SW480 (cell line): Measurements from ENCODE around the gene SSH3.
A peak's percentile ranks its signal among the peaks of the same experiment; 100 is the strongest.

Source experiments
- DNase-seq: peaks from one replicate; pipeline ENCODE4 v3.0.0-alpha.2; 2016; ENCODE audit warnings: low spot score

The SSH3 gene

GRCh38 chr11:67293090-67293489, 10.2 kb upstream of the SSH3 start:
- no peak for DNase-seq

GRCh38 chr11:67295846-67296245, 7.5 kb upstream of the SSH3 start:
- DNase-seq, result no peak

GRCh38 chr11:67298786-67299185, 4.5 kb upstream of the SSH3 start:
- no peak for DNase-seq

GRCh38 chr11:67299471-67300191, 3.7 kb upstream of the SSH3 start:
- no peak for DNase-seq

GRCh38 chr11:67300256-67300755, 3.0 kb upstream of the SSH3 start:
- no peak for DNase-seq

GRCh38 chr11:67300756-67301312, 2.5 kb upstream of the SSH3 start:
- DNase-seq, result no peak

GRCh38 chr11:67301313-67301921, 1.9 kb upstream of the SSH3 start:
- no peak for DNase-seq

GRCh38 chr11:67301951-67302516, 1.3 kb upstream of the SSH3 start:
- peak; percentile 81 for DNase-seq

GRCh38 chr11:67302571-67303131, 679 bp upstream of the SSH3 start:
- peak; percentile 57 for DNase-seq

GRCh38 chr11:67303835-67304411, 593 bp downstream of the SSH3 start:
- peak; percentile 36 for DNase-seq

GRCh38 chr11:67304511-67305113, 1.3 kb downstream of the SSH3 start:
- no peak for DNase-seq

- no peak for DNase-seq
Observed at GRCh38 chr11:67306769-67307544, 3.6 kb downstream of the SSH3 start.

GRCh38 chr11:67307545-67308001, 4.2 kb downstream of the SSH3 start:
- no peak for DNase-seq

- DNase-seq, result no peak
Observed at GRCh38 chr11:67308031-67308866, 4.9 kb downstream of the SSH3 start.

- no peak for DNase-seq
Observed at GRCh38 chr11:67309166-67309565, 5.8 kb downstream of the SSH3 start.

- DNase-seq, result no peak
Observed at GRCh38 chr11:67309661-67310061, 6.3 kb downstream of the SSH3 start.

- DNase-seq, result no peak
Observed at GRCh38 chr11:67310246-67311050, 7.1 kb downstream of the SSH3 start.

GRCh38 chr11:67311051-67311555, 7.8 kb downstream of the SSH3 start:
- no peak for DNase-seq

- DNase-seq, result no peak
Observed at GRCh38 chr11:67311556-67312082, 8.3 kb downstream of the SSH3 start.
